Panc1 (cell line): ENCODE data around the gene FAM89A. TPM values are rescaled to one million over a fixed set of nuclear protein-coding genes. Genes with fewer than 3 reads are reported as not detected.

Experiments
- ATAC-seq: fragments of 200-7000 bp; cut with Tn5 transposase; 2 replicates; pipeline ENCODE4 v1.9.1; 2020; ENCODE audit warnings: mild to moderate bottlenecking, moderate library complexity
- BruUV-seq: library from RNA; stranded (reverse); fragments of 400-500 nt; replicated peaks from 2 replicates; lab custom pipeline; 2021; lab: Mats Ljungman, UMichigan
- CTCF ChIA-PET: fragments of 300-600 bp; sonication (Branson Sonifier 250); formaldehyde crosslinking; loops from one replicate; lab custom pipeline; 2022; ENCODE audit warnings: antibody characterized with exemption; lab: Charles Lee
- POLR2A ChIA-PET: fragments of 300-600 bp; sonication (Branson Sonifier 250); formaldehyde crosslinking; loops from one replicate; lab custom pipeline; 2022; ENCODE audit warnings: antibody characterized with exemption; lab: Charles Lee
- DNase-seq: peaks from one replicate; pipeline ENCODE4 v3.0.0-alpha.2; 2010; ENCODE audit warnings: low read depth, low spot score
- H3K27ac ChIP-seq: 2 replicates; pipeline ENCODE4 v1.5.1; 2011; ENCODE audit warnings: mild to moderate bottlenecking, low read length, inconsistent platforms
- H3K27me3 ChIP-seq: fragments of 200-500 bp; sonication (Bioruptor generic); 2 replicates; pipeline ENCODE4 v1.6.0; 2014; ENCODE audit warnings: low read length, inconsistent platforms; ENCODE audit not compliant: control insufficient read depth, insufficient read depth
- H3K36me3 ChIP-seq: fragments of 200-500 bp; sonication (Bioruptor generic); 2 replicates; pipeline ENCODE4 v1.5.1; 2014; ENCODE audit warnings: inconsistent platforms, mild to moderate bottlenecking, low read length, moderate library complexity; ENCODE audit not compliant: control insufficient read depth, insufficient read depth
- H3K4me1 ChIP-seq: 2 replicates; pipeline ENCODE4 v1.5.1; 2011; ENCODE audit warnings: inconsistent platforms, mild to moderate bottlenecking, low read length, moderate library complexity; ENCODE audit not compliant: control insufficient read depth, insufficient read depth
- H3K4me3 ChIP-seq, 2 experiments: 2 replicates each; pipeline ENCODE4 v1.5.1; 2011 to 2012; ENCODE audit warnings: low read depth in 2 of 2, low read length in 2 of 2, mild to moderate bottlenecking in 2 of 2, inconsistent platforms in 1 of 2, moderate library complexity in 1 of 2
- H3K9me3 ChIP-seq: fragments of 200-500 bp; sonication (Bioruptor generic); 2 replicates; pipeline ENCODE4 v1.5.1; 2014; ENCODE audit warnings: low read depth, mild to moderate bottlenecking, inconsistent platforms, low read length, moderate library complexity; ENCODE audit not compliant: control insufficient read depth, insufficient read depth
- CTCF ChIP-seq: fragments of 450-650 bp; IDR thresholded peaks from 2 replicates; pipeline ENCODE4 v1.5.1; 2017; ENCODE audit warnings: mild to moderate bottlenecking
- POLR2AphosphoS5 ChIP-seq: IDR thresholded peaks from 2 replicates; pipeline ENCODE4 v1.6.1; 2012; ENCODE audit warnings: mild to moderate bottlenecking, low read depth, low read length, moderate library complexity
- SIN3A ChIP-seq: IDR thresholded peaks from 2 replicates; pipeline ENCODE4 v1.6.1; 2012; ENCODE audit warnings: low read depth, mild to moderate bottlenecking, low read length, moderate library complexity, borderline replicate concordance; ENCODE audit not compliant: insufficient read depth
- TCF7L2 ChIP-seq: IDR thresholded peaks from 2 replicates; pipeline ENCODE4 v1.6.1; 2011; ENCODE audit warnings: mild to moderate bottlenecking, low read depth, low read length, inconsistent platforms
- in situ Hi-C: cut with HindIII; loops from 2 replicates; pipeline ENCODE4 v1.10.0; 2016; ENCODE audit warnings: low sequenced_read_pairs, low pct_unique_long_range_greater_than_20kb
- intact Hi-C: fragments of 100-400 bp; cut with micrococcal nuclease; formaldehyde crosslinking; loops from one replicate; pipeline ENCODE4 v1.10.0; 2022; ENCODE audit not compliant: unreplicated experiment
- total RNA-seq: library from RNA; stranded (reverse); gene quantifications from one replicate; pipeline ENCODE4 v1.2.1, GENCODE V29; 2021; ENCODE audit not compliant: unreplicated experiment
- TF ChIP-seq, protein P1 (sequence below), 2 experiments: IDR thresholded peaks; 2 replicates each; pipeline ENCODE4 v1.6.1; 2011 to 2012; ENCODE audit warnings: low read depth in 2 of 2, control low read depth in 1 of 2, low read length in 1 of 2, mild to moderate bottlenecking in 1 of 2, moderate library complexity in 1 of 2; ENCODE audit not compliant: insufficient read depth in 1 of 2

The FAM89A gene
- total RNA-seq, 1 experiment from 2014 or later = 2.2 TPM

DNA sequence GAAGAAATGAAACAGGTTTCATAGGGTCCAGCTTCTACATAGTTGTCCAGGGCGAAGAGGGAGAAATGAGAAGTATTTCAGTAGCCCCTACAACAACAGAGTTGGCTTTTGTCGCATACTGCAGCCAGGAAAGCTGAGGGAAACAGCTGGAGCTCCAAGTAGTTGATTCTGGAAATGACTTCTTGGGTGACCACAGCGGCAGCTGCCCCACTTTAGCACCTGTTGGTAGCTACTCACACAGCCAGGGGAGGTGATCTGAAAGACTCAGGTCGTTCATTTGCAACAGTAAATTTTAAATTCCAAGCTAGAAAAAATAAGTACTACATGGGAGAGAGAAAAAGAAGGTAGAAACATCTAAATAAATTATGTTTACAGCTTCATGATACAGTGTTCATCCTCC is 63.7 kb downstream of the FAM89A start:
- Histone ChIP-seq H3K4me3 (no peak overlapping the region), H3K27me3 (no peaks in the 10 kb centered on the region), H3K27ac (no peak overlapping the region), H3K36me3 (peaks cover 2% of the 10 kb centered on the region; the same call in 1 of the 2 replicates), H3K4me1 (peaks cover 9% of the 10 kb centered on the region), H3K9me3 (no peaks in the 10 kb centered on the region)
- intact Hi-C loops (no loop called here), in situ Hi-C loops (no loop called here)
- ChIA-PET CTCF (no interaction called here), POLR2A (interaction anchor here (0.6 kb wide), 1 partner anchor 63 kb away, joined by 3 read pairs; no protein-coding TSS in a partner anchor)
- BruUV-seq = no TSS peak
- TF ChIP-seq CTCF (no peak), SIN3A (no peak), POLR2AphosphoS5 (no peak)
- TF ChIP-seq, protein P1, sequence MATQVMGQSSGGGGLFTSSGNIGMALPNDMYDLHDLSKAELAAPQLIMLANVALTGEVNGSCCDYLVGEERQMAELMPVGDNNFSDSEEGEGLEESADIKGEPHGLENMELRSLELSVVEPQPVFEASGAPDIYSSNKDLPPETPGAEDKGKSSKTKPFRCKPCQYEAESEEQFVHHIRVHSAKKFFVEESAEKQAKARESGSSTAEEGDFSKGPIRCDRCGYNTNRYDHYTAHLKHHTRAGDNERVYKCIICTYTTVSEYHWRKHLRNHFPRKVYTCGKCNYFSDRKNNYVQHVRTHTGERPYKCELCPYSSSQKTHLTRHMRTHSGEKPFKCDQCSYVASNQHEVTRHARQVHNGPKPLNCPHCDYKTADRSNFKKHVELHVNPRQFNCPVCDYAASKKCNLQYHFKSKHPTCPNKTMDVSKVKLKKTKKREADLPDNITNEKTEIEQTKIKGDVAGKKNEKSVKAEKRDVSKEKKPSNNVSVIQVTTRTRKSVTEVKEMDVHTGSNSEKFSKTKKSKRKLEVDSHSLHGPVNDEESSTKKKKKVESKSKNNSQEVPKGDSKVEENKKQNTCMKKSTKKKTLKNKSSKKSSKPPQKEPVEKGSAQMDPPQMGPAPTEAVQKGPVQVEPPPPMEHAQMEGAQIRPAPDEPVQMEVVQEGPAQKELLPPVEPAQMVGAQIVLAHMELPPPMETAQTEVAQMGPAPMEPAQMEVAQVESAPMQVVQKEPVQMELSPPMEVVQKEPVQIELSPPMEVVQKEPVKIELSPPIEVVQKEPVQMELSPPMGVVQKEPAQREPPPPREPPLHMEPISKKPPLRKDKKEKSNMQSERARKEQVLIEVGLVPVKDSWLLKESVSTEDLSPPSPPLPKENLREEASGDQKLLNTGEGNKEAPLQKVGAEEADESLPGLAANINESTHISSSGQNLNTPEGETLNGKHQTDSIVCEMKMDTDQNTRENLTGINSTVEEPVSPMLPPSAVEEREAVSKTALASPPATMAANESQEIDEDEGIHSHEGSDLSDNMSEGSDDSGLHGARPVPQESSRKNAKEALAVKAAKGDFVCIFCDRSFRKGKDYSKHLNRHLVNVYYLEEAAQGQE (IDR thresholded peaks at IDR 0.05; ENCODE audit: insufficient read depth in 1 of 2, low read depth in 2 of 2, low read length in 1 of 2) = no peak
- DNase-seq (no peak), ATAC-seq (no peak)

- in situ Hi-C loops (no loop called here), intact Hi-C loops (no loop called here)
- H3K4me3 ChIP-seq = no peak overlapping the region
- no TSS peak for BruUV-seq
- H3K27me3 ChIP-seq = no peaks in the 10 kb centered on the region
- peaks cover 2% of the 10 kb centered on the region; the same call in 1 of the 2 replicates for H3K36me3 ChIP-seq
- no peak for ATAC-seq
- H3K4me1 ChIP-seq = peaks cover 9% of the 10 kb centered on the region
- POLR2A ChIA-PET = interaction anchor here (0.5 to 0.6 kb wide), 2 partner anchors 35 to 62 kb away, joined by 3 read pairs; no protein-coding TSS in a partner anchor
- TF ChIP-seq TCF7L2 (no peak), CTCF (no peak), POLR2AphosphoS5 (no peak), SIN3A (no peak)
- TF ChIP-seq, protein P1 (IDR thresholded peaks at IDR 0.05; ENCODE audit: insufficient read depth in 1 of 2, low read depth in 2 of 2, low read length in 1 of 2) = no peak
- CTCF ChIA-PET = no interaction called here
- H3K27ac ChIP-seq = no peak overlapping the region
- no peaks in the 10 kb centered on the region for H3K9me3 ChIP-seq
- DNase-seq = no peak
Measured at GRCh38 chr1:230975636-230976035, 64.4 kb downstream of the FAM89A start.
